Prostate gland (tissue), 2 donors: ENCODE measurements around the gene NTM.
"Not testable (repeated sequence)": the region's sequence is repeated elsewhere in the genome, so short reads cannot be mapped to it uniquely, and the experiment has no call there.

Experiments
- CTCF ChIP-seq, 4 experiments: fragments of 200-600 bp in 2 of 4; fragments of 450-650 bp in 2 of 4; sonication (generic) in 2 of 4; IDR thresholded peaks; 1 replicate in 3 of 4; 2 replicates in 1 of 4; pipeline ENCODE4 v1.5.1; 2016 to 2019; ENCODE audit warnings: antibody characterized with exemption in 4 of 4, mild to moderate bottlenecking in 2 of 4, moderate library complexity in 2 of 4
- POLR2A ChIP-seq: fragments of 450-650 bp; IDR thresholded peaks from one replicate; pipeline ENCODE4 v1.6.1; 2016; ENCODE audit warnings: antibody characterized with exemption, mild to moderate bottlenecking
- POLR2AphosphoS5 ChIP-seq: sonication (generic); formaldehyde crosslinking; IDR thresholded peaks from one replicate; pipeline ENCODE4 v1.6.1; 2017; ENCODE audit warnings: antibody characterized with exemption

- not testable (repeated sequence) for TF ChIP-seq POLR2AphosphoS5; CTCF (IDR thresholded peaks at IDR 0.05); POLR2A
Measured at GRCh38 chr11:131424257-131424876, 54.0 kb downstream of the NTM start.
